Glutamatergic neuron (in vitro differentiated cells): ENCODE results near the gene MRPS5. TPM values are rescaled to one million over a fixed set of nuclear protein-coding genes. Genes with fewer than 3 reads are reported as not detected.

Experiments
- DNase-seq: peaks from one replicate; pipeline ENCODE4 v3.0.0; 2022
- H3K27ac Mint-ChIP-seq: one replicate; pipeline ENCODE4 v1.8.0; 2020; ENCODE audit warnings: mild to moderate bottlenecking, mixed read lengths, inconsistent platforms; ENCODE audit not compliant: unreplicated experiment
- H3K27me3 Mint-ChIP-seq: one replicate; pipeline ENCODE4 v1.8.0; 2020; ENCODE audit warnings: mild to moderate bottlenecking, moderate library complexity, mixed read lengths, inconsistent platforms; ENCODE audit not compliant: unreplicated experiment
- H3K36me3 Mint-ChIP-seq: one replicate; pipeline ENCODE4 v1.8.0; 2020; ENCODE audit warnings: mild to moderate bottlenecking, mixed read lengths, inconsistent platforms; ENCODE audit not compliant: unreplicated experiment
- H3K4me1 Mint-ChIP-seq: one replicate; pipeline ENCODE4 v1.8.0; 2020; ENCODE audit warnings: mild to moderate bottlenecking, low read depth, mixed read lengths, inconsistent platforms; ENCODE audit not compliant: unreplicated experiment
- H3K4me3 Mint-ChIP-seq: one replicate; pipeline ENCODE4 v1.8.0; 2020; ENCODE audit warnings: mild to moderate bottlenecking, mixed read lengths, inconsistent platforms; ENCODE audit not compliant: unreplicated experiment
- H3K9me3 Mint-ChIP-seq: one replicate; pipeline ENCODE4 v1.8.0; 2020; ENCODE audit warnings: mild to moderate bottlenecking, moderate library complexity, mixed read lengths, inconsistent platforms; ENCODE audit not compliant: unreplicated experiment
- total RNA-seq: library from RNA; stranded (reverse); fragmentation: NEBNext Ultra II Directional; extraction: Animal tissue kit (Norgen Biotek cat#: 25700); gene quantifications from one replicate; pipeline ENCODE4 v1.2.1, GENCODE V29; 2021; ENCODE audit not compliant: unreplicated experiment
- TF ChIP-seq, protein P1 (sequence below): fragments of 200-600 bp; sonication (generic); IDR thresholded peaks from one replicate; pipeline ENCODE4 v1.5.0; 2021; ENCODE audit not compliant: partially characterized antibody, unreplicated experiment

The MRPS5 gene
- total RNA-seq, 1 donor from 2014 or later: 68.7 TPM

DNA sequence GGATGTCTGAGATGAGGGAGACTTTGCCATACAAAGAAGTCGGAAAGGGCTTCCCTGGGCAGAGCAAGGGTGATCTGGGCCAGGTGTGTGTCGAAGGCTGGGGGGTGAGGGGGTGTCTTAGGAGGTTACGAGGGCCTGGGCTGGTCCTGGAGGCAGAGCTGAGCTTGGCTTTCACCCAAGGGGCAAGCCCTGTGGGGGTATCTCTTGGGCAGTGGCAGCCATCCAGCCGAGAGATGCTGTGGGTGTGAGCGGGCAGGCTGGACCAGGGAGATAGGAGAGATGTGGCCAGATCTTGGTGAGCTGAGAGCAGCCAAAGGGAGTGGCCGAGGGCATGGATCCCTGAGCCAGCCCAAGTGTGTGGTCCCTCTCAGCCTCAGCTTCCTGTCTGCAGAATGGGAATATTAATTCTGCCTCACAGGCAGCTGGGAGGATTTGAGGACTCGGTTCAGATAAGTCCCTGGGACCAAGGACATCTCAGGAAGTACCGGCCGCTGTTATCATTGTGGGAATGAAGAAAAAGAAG lies 63.1 kb downstream of the MRPS5 start:
- DNase-seq: no peak
- TF ChIP-seq, protein P1, sequence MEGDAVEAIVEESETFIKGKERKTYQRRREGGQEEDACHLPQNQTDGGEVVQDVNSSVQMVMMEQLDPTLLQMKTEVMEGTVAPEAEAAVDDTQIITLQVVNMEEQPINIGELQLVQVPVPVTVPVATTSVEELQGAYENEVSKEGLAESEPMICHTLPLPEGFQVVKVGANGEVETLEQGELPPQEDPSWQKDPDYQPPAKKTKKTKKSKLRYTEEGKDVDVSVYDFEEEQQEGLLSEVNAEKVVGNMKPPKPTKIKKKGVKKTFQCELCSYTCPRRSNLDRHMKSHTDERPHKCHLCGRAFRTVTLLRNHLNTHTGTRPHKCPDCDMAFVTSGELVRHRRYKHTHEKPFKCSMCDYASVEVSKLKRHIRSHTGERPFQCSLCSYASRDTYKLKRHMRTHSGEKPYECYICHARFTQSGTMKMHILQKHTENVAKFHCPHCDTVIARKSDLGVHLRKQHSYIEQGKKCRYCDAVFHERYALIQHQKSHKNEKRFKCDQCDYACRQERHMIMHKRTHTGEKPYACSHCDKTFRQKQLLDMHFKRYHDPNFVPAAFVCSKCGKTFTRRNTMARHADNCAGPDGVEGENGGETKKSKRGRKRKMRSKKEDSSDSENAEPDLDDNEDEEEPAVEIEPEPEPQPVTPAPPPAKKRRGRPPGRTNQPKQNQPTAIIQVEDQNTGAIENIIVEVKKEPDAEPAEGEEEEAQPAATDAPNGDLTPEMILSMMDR: no peak
- no peak overlapping the region for H3K4me3 Mint-ChIP-seq
- peaks cover 9% of the 10 kb centered on the region for H3K4me1 Mint-ChIP-seq
- H3K27me3 Mint-ChIP-seq: no peaks in the 10 kb centered on the region
- H3K36me3 Mint-ChIP-seq: no peaks in the 10 kb centered on the region
- H3K27ac Mint-ChIP-seq: no peak overlapping the region
- H3K9me3 Mint-ChIP-seq: peaks cover 8% of the 10 kb centered on the region

DNA sequence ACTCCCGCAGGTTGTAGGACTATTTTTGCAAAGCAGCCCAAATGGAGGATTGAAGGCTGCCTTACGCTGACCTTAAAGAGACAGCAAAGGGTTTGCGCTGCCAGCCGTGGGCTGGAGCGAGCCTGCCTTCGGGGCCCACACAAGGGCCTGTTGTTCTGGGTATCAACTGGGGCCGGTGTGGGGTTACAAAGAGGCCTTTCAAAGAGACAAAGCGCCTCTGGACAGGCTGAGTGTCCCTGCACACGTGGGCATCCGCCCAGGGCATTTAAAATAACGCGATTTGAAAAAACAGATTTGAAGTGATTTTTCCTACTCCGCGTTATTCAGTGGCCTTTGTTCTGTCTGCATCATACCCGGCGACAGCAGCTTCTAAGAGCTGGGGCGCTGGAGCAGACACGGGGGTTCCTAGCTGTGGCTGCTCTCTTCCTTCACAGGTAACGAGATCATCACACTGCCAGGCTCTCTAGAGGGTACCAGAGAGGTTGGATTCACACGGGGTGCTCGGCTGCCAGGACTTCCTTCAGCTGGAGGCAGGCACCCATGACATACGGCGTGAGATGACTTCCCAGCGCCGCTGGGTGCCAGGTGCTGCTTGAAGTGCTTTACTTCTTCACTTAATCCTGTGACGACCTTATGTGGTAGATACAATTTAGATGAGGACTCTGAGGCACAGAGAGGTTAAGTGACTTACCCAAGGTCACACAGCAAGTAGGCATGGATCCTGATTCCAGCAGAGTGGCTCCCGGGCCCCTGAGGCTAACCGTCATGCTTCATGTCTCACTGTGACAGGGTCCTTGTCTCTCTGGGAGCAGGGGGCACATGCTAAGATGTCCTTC lies 63.9 kb downstream of the MRPS5 start:
- DNase-seq: no peak
- Mint-ChIP-seq H3K4me1 (peaks cover 6% of the 10 kb centered on the region), H3K27me3 (no peaks in the 10 kb centered on the region), H3K9me3 (peaks cover 8% of the 10 kb centered on the region), H3K4me3 (no peak overlapping the region), H3K36me3 (no peaks in the 10 kb centered on the region), H3K27ac (no peak overlapping the region)
- TF ChIP-seq, protein P1: no peak

DNA sequence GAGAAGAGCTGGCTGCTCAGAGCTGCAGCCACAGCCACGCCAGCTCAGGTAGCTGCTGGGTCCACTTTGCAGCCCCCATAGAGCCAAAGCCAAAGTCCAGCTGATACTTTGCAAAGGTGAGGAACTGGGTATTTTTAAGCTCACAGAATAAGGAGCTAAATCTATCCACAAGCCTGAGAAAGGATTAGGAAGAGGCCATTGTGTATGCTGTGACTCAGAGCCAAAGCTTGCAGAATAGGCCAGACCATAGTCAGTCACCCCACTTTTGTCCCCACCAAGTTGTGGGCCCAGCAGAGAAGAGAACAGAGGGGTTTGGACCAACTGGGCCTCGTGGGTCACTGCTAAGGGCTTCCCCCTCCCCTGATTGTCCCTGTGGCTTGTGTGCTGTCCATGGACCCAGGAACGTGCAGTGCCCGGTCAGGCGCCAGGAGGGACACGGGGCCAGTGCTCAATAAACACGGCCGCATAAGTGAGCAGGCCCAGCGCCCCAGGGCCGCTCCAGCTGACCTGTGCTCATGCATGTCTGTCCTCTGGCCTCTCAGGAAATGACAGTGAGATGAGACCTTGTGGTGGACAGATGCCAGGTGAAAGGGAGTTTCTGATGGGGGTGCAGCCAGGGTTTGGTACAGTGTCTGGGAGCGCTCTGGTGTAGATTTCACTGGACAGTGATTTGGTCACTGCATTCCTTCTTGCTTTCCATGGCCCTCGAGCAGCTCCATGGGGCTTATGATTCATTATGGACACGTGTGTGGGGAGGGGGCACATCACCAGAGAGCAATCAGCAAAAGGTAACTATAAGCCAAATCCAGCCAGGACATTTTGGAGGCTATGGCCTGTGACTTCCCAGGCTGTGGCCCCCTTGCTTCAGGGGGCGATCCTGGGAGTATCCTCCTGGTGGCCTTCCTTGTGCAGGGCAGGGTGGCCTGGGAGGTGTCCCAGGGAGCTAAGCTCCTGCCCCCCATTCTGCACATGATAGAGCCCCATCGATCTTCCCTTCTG lies 64.8 kb downstream of the MRPS5 start:
- Mint-ChIP-seq H3K4me1 (no peaks in the 10 kb centered on the region), H3K27me3 (no peaks in the 10 kb centered on the region), H3K9me3 (peaks cover 8% of the 10 kb centered on the region), H3K36me3 (no peaks in the 10 kb centered on the region), H3K27ac (no peak overlapping the region), H3K4me3 (no peak overlapping the region)
- TF ChIP-seq, protein P1: no peak
- DNase-seq: no peak

DNA sequence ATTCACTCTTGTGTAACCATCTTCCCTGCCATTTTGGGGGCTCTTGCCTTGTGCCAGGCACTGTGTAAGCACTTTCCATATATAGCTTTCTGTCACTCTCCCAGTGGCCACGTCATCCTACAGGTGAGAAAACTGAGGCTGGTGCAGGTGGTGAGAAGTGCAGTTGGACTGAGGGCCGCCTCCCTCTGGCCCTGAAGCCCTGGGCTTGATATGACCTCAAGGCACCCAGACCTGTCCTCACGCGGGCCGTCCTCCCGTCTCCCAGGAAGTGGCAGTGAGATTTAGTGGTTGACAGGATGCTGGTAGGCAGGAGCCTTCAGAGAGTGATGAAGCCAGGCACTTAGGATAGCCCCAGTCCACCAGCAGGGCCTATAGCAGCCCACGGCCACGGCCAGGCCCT lies 65.6 kb downstream of the MRPS5 start:
- TF ChIP-seq, protein P1: no peak
- Mint-ChIP-seq H3K9me3 (peaks cover 8% of the 10 kb centered on the region), H3K4me3 (no peak overlapping the region), H3K4me1 (no peaks in the 10 kb centered on the region), H3K27me3 (no peaks in the 10 kb centered on the region), H3K36me3 (peaks cover 5% of the 10 kb centered on the region), H3K27ac (no peak overlapping the region)
- no peak for DNase-seq
